ENCODE data around the gene SPATA9.
A peak's percentile ranks its signal among the peaks of the same experiment; 100 is the strongest.

Gene SPATA9, protein sequence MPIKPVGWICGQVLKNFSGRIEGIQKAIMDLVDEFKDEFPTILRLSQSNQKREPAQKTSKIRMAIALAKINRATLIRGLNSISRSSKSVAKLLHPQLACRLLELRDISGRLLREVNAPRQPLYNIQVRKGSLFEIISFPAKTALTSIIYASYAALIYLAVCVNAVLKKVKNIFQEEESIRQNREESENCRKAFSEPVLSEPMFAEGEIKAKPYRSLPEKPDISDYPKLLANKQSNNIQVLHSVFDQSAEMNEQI

DNA sequence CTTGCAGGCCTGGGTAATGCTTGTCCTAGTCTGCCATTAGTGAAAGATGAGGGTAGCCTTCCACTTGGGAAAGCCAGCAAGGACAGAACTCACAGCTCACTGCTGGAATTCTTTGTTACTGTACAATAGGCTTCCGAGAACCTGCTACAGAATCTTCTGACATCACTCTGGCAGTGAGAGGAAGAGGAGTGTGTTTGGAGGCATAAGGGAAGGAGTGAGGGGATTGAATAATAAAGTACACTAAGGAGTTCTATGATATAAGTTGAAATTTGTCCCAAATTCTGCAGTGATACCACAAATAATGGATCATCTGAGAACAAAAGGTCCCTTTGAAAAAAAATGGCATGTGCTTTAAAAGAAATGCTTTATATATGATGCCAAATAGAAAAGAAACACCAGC is at the start of gene SPATA9:
Gene SPATA9 (minus strand): TSS at position 101 of the 400 bp plus-strand sequence. CDS start 137 bp downstream, outside the sequence.
- no peak for DNase-seq (ENCODE audit: low read depth in 3 of 3)

DNA sequence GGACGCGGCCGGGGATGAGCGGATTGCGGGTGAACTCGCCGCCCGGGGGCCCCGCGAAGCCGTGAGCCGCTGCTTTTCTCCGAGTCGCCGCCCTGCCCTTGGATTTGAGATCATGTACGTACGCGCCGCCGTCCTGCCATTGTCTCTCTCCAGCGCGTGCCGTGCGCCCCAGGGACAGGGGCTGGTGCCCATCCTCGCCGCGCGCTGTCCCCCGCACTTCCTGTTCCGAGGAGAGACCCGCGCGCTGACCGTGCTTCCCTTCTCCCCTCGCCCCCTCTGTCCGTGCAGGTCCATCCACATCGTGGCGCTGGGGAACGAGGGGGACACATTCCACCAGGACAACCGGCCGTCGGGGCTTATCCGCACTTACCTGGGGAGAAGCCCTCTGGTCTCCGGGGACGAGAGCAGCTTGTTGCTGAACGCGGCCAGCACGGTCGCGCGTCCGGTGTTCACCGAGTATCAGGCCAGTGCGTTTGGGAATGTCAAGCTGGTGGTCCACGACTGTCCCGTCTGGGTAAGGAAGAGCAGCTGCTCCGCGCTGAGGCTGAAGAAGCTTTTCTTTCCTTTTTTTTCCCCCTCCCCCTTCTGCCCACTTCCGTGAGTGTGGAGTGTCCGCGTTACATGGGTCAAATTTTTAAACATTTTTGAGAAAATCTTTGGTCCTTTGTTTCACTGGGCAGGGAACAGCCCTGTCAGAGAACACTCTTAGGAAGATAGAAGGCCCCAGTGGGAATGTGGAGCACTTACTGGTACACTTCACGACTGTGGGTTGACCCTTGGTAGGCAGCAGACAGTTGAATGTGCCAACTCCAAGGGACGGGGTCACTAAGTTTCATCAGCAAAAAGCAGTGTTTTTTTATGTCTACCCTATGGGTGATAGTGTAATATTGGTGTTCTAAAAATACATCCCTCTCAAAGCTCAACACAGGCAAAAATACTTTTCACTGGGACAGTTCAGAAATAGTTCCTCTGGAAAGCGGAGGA is 49.1 kb upstream of the SPATA9 start:
- DNase-seq (ENCODE audit: low read depth in 3 of 3) = peak in 2 of 3 donors; percentile 10 to 35

DNA sequence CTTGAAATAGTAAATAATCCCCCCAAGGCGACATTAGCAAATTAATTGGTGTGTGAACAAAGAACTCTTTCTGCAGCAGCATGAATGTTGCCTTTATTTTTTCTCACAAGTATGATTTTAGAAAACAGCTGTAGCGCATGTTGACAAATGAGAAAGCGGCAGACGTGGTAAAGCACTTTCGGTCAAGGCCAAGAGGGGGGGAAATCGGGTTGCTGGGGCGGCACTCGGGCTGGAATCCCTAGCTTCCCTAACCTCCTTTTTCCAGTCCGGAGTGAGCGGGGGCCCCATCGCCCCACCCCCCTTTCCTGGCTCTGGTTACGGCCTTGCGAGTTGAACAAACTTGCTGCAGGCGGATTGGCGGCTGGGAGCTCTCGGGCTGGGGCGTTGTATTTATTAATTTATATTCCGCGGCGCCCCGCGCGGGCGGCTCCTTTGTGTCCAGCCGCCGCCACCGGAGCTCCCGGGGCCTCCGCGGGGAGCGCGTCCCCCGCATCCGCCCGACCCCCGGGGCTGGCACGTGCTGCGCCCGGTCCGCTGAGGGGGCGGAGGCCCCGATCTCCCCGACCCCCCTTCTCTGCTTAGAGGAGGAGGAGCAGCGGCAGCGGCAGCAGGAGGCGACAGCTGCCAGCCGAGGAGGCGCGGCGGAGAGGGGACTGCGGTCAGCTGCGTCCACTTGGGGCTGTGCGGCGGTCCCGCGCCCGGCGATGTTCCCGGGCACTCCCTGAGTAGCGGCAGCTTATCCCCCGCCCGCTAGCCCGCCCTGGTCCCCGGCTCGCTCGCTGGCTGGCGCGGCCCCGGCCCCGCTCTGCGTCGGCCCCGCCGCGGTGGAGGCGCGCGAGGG is 48.2 kb upstream of the SPATA9 start, which contains the start of gene RHOBTB3:
Gene RHOBTB3 (plus strand): TSS at position 607 of the 841 bp plus-strand sequence. CDS start 347 bp downstream, outside the sequence.
- DNase-seq (ENCODE audit: low read depth in 3 of 3) = peak in 1 of 3 donors; percentile 29

DNA sequence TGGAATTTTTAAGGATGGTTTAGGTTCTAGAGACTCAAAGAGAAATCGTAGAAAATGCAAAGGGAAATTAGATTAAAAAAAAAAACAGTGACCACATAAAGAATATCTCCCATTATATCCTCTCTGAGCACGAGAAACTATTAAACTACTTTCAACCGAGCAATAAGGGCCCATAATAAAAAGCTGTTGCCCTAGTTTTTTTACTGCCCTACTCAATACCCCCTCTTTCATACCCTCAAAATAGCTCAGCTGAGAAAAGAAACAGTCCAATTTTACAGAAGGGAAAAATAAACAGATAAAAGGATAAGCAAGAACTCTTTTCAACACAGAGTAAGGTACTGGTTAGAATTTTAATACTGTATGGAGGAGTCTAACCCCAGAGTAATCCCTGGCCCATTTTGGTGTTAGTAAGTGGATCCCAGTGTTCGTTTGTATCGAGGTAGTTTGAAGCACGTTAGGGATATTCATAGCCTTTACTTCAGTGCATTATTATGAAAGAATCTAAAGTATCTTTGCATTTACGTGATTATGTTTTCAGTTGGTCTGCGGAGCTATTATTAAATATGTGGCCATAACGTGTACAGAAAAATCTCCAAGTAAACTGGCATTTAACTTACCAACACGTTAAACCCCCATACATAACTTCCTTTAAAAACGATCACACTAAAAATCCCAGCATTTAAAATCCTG is 47.4 kb upstream of the SPATA9 start:
- DNase-seq (ENCODE audit: low read depth in 3 of 3) = no peak

DNA sequence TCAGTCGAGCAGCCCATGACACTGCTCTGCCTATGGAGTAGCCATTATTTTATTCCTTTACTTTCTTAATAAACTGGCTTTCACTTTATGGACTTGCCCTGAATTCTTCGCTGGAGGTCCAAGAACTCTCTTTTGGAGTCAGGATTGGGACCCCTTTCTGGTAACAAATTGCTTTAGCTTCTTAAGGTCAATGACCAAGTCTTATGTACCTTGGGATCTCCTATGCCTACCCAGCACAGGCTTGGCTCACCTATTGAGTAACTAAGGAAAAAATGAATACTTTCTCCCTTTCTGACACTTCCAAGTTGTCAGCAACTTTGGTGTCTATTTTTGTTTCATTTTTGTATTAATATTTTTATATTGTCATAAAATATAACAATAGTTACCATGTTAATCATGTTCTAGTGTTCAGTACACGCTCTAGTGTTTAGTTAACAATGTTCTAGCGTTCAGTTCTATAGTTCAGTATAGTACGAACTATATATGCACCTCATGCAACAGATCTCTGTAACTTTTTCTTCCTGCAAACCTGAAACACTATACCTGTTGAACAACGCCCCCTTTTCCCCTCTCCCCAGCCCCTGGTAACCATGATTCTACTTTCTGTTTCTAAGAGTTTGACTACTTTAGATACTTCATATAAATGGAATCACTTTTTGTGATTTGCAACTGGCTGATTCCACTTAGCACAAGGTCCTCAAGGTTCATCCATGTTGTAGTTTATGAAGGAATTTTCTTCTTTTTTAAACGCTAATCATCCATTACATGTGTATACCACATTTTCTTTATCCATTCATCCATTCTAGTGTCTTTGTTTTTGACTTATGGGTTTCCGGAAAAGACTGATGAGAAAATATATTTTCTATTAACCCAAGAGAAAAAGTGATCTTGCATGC is 46.6 kb upstream of the SPATA9 start:
- DNase-seq (ENCODE audit: low read depth in 3 of 3) = no peak

DNA sequence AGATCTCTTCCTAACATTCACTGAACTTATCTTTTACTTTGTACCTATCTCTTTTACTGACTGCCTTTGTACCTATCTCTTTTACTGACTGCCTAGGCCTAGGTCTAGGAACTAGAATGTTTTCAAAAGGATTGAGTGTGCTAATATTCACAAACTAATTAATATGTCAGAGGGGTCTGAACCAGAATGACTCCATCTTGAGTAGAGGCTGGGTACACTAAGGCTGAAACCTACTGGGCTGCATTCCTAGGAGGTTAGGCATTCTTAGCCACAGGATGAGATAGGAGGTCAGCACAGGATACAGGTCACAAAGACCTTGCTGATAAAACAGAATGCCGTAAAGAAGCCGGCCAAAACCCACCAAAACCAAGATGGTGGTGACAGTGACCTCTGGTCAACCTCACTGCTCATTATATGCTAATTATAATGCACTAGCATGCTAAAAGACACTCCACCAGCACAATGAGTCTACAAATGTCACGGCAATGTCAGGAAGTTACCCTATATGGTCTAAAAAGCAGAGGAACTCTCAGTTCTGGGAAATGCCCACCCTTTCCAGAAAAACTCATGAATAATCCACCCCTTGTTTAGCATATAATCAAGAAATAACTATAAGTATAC is 45.8 kb upstream of the SPATA9 start:
- DNase-seq (ENCODE audit: low read depth in 3 of 3) = no peak

DNA sequence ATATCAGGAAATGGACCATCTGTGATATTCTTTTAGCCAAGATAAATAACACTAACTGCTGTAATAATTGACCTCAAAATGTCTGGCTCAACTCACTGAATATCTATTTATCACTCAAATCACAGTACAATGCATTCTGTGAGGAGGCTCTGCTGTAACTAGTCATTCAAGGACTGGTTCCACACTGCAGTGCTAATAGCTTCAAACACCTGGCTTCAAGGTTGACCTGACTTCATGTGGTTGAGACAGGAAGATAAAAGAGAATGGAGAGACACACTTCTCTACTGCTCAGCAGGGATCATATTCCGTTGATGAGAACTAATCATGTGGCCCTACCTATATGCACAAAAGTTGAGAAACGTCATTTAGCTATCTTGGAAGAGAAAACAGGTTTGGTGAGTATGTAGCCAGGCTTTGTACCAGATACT is 45.0 kb upstream of the SPATA9 start:
- DNase-seq (ENCODE audit: low read depth in 3 of 3) = no peak

DNA sequence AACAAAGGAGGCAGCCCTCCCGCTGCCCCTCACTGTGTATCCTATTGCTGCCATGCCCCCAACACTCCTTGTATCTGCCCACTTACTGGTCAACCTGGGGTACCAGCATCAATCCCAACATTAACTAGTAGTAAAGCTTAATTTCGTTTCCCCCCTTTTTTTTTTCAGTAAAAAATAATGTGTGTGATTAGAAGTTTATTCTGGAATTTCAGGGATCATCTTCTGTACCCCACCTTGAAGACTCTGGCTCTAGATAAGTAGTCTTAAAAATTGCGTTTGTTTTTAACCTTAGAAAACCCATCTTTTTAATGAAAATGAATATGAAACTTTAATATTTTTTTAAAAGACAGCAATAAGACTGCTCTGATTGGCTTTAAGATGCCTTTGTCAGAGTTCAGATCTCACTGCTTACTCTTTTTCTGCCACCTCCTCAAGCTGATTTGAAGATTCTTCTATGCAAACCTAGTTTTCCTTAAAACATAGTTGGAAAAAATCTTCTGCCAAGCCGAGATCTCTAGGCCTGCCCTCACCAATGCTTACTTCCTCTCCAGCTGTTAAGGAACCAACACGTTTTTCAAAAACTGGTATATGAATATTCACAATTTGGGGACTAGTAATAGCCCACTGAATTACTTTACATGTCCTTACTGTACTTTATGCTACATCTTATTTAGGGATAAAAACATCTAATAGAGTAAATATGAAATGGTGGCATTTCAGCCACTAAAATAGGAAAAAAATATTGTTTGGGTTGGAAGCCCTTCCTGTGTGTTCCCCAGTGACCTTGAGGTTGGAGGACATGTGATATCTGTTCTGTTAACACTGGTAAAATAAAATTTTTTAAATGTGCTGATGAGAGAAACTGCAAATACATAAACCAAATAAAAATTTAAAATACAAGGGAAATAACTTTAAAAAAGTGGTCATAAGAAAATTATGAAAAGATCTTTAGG is 44.3 kb upstream of the SPATA9 start:
- DNase-seq (ENCODE audit: low read depth in 3 of 3) = no peak

DNA sequence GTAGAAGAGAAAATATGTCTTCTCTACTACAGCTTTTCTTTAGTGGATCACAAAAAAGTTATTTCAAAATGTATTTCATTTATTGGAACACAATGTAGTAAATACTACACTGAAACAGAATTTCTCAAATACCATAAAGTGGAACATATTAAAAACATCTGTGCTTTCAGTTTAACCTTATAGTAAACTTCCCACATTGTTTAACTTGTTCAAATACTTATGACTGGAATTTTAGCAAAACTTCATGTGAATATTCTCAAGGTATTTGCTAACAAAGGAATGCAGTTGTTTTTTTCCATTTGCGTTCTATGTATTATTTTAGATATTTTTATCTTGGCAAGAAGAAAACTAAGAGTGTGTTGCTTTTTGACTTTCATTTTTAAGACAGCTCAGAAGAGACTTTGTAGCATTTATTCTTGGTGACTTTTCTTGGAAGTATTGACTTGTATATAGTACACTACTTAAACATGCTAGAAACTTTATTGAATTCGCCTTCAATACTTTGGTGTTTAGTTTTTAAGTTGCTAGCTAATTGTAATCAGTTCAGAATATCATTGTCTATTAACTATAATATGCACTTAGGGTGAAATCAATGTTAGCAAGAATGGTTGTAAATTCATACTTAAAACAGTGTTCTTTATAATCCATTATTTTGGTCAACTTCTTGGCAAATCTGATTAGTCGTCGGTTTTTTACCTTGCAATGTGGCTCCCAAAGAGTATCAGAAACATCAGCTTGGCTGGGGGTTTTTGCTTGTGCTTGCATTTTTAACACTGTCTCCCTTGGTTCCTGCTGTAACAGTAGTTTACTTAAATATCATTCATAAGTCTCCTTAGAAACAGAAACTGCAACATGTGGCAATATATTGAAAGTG is 43.4 kb upstream of the SPATA9 start:
- DNase-seq (ENCODE audit: low read depth in 3 of 3) = no peak

DNA sequence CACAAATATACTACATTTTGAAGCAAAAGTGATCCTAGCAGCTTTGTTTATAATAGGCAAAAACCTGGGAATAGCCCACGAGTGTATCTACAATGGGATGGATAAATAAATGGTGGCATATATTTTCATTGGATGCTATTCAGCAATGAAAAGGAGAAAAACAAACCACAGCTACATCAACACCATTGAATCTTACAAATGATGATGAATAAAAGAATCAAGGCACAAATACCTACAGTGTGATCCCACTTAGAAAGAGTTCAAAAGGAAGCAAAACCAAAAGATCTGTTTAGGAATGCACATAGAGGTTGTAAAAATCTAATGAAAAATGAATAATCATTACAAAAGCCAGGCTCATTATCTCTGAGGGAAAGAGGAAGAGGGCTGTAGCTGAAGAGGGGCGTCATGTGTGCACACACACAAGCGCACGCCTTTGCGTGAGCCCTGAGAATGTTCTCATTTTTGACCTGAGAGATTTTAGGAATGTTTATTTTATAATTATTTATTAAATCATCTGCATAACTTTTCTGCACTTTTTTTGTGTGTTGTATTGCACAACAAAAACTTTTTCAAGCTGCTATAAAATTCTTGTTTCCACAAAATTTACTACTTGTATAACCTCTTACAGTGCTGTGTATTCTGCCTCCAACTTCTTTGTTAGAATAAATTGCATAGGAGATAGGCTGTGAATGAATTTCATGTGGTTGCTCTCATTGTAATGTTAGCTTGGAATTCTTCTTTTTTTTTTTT is 42.5 kb upstream of the SPATA9 start:
- no peak for DNase-seq (ENCODE audit: low read depth in 3 of 3)

DNA sequence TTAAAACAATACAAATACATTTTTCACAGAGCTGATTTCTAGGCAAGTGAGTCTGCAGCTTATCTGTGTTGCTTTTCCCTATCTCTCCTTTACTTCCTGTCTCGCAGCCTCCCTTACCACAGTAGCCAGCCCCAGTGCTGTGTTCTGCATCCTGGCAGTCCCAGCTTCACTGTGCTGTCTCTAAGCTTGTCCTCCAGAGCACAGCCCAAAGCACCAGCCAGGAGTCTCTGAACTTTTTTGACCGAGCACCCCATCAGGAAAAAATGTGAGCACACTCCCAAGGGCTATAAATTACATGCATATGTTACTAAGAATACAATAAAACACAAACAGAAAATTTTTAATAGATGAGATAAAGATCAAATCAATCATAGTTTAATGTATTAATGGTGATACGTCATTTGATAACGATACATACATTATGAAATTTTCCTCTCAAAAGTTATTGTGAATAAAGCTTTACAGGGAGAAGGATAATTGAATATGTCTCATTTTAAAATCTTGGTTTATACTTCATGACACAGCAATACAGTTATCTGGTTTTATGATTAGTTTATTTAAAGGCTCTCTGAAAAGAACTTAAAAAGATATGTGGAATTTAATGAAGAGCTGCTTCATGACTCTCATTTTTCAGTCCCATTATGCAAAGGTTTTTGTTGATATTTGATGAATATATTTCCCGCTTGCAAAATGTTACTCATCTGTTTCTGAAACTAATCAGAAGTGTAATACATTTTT is 41.0 kb upstream of the SPATA9 start:
- no peak for DNase-seq (ENCODE audit: low read depth in 3 of 3)

DNA sequence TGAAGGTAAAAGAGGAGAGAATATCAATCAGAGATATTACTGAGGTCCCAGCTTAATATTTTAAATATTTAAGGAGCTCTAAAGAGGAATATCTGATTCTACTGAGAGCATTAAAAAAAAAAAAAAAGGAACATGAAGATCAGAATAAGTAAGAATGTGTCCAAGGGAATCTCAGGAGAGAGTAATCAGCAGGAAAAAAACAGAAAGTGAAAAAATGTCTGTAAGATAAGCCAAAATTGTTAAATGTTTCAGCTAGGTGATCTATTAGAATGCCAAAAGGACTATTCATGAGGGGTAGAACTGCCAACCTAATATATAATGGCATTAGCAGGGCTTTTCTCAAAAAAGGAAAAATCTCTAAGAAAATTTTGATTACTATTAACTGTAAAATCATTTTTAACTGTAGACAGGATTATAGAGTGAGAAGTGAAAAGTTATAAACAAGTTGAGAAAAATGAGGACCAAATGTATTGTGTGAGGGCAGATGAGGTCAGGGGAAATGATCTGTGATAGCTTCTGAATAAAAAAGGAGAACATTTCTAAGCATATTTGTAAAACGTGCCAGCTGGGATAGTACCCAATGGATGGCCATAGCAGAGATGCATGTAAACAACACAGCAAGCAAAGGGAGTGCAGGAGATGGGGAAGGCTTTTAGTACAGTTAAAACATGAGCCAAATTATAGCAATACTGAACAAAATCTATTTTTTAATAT is 38.9 kb upstream of the SPATA9 start:
- no peak for DNase-seq (ENCODE audit: low read depth in 3 of 3)

DNA sequence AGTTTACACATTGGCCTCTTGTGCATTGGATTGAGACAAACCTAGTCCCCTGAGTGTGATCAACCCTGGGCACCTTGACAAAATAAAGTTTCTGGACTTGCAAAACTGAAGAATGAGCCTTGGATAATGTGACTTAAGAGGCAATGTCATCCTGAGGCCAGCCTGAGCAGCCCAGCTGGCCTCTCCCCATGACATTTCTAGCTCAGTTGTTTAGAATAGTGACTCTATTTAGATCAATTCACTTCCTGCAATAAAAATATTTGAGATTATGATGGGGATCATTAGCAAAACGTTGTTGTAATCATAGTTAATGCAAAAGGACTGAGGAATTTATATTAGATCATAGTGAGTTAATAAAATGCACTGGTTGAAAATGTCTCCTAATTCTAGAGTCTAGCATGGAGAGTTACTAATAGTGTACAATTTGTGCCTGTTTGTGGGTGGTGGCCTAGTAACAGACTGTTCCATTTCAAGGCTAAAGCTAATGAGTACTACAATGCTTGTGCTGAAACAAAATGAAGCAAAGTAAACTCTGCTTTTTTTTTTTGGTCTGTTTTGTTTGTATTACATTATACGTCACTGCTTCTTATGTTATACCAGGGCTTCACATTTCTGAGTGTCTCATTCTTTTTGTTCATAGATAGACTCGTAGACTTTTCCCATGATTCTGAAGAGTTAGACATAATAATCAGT is 37.4 kb upstream of the SPATA9 start:
- no peak for DNase-seq (ENCODE audit: low read depth in 3 of 3)

DNA sequence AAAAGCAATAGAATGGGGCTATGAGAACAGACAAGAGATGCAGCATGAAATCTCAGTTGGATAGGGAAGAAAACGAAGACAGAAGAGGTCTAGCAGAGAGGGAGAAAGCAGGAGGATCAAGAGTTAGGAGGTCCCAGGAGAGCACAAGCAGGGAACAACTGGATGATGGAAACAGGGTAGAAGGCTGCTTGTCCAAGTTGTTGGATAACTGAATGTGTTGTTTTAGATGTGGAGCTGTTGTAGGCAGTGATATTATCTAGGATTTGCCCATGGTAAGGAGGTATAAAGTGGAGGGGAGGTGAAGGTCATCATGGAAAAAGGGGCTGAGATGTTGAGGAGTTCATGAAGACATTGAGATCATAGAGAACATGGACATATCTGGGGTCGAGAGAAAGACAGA is 35.9 kb upstream of the SPATA9 start:
- no peak for DNase-seq (ENCODE audit: low read depth in 3 of 3)

DNA sequence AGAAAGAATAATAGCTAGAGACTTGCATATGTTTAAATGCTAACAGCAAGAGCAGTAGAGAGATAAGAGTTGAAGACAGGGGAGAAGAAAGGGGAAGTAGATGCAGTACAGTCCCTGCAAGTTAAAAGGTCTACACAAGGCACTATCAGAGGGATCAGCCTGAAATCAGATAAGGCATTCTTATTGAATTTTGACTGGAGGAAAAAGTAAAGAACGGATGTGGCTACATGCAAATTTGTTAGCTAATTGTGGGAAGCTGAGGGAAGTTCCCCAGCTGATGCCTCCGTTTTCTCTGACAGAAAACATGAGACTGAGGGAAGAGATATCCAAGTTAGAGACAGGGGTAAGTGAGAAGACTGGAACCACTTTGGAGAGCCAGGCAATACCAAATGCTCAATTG is 35.4 kb upstream of the SPATA9 start:
- DNase-seq (ENCODE audit: low read depth in 3 of 3) = no peak
